GM13977 (cell line): ENCODE results near the gene HOXA11.
A peak's percentile ranks its signal among the peaks of the same experiment; 100 is the strongest.

ENCODE experiments used
- DNase-seq: peaks from one replicate; pipeline ENCODE4 v3.0.0; 2012; ENCODE audit warnings: low spot score
- in situ Hi-C: fragments of 300-500 bp; cut with MboI; formaldehyde crosslinking; loops from one replicate; pipeline ENCODE4 v1.12.0; 2022; ENCODE audit warnings: low sequenced_read_pairs, low pct_unique_long_range_greater_than_20kb, mixed read lengths, inconsistent platforms; ENCODE audit not compliant: unreplicated experiment
- TF ChIP-seq, protein P1 (sequence below): IDR thresholded peaks from 2 replicates; pipeline ENCODE4 v1.5.1; 2012; ENCODE audit warnings: mild to moderate bottlenecking, control low read depth; ENCODE audit not compliant: insufficient read depth; ENCODE audit errors: extremely low read depth, missing control alignments

The HOXA11 gene

DNA sequence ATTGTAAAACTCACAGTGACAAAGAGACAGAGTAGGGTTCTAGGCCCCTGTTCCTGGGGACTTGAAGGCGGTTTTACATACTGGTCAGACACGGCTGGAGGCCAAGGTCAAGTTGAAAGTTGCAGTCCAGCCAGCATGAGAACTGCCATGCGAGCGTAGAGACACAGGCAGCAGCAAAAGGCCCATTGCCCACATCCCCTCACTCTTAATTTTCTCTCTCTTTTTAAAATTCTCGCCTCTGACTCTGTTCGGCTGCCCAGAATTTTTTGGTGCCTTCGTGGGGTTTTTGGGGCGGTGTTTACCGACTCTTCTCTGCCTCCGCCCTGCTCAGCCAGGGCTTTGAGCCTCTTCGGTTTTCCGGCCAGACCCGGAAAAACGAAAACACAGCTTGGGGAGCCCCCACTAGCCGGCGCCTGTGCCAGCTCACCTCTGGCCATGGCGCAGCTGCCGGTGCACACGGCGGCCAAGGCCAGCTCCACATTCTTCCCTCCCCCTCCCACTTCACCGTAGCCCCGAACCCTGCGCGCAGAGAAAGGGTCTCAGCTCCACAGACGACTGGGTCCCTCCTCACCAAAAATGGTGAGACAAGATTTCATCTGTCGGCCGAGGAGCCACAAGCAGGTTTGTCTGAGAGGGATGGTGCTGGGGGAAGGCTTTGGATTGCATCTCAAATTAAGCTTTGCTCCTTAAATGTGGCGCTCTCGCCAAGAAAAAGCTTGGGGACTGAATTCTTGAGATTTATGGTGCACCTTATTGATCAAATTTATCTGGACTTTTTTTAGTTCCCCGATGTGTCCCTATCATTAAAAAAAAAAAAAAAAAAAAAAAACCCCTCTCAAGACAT, 17.2 kb upstream of the HOXA11 start:
- in situ Hi-C loops, result loop anchor here (10.0 kb wide), 1 partner anchor 723 kb away; no protein-coding TSS in a partner anchor

DNA sequence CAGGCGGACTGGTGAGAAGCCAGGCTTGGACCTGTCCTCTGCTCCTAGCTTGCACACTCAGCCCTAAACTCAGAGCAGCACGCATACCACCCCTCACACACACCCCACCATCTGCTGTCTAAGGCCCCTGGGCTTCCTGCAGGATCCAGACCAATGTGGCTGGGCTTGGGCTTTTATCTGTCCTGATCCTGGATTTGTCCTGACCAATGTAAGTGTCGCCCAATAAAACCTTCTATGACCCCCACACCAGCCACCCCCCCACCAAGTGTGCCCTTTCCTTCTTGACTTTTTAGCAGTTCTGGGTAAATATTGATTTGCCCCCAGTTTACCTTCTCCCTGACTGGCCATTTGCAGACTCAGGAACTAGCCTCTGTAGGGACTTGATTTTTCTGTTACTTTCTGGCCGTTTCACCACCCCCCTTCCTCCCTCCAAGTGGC, 16.6 kb upstream of the HOXA11 start:
- no peak for DNase-seq
- TF ChIP-seq, protein P1, sequence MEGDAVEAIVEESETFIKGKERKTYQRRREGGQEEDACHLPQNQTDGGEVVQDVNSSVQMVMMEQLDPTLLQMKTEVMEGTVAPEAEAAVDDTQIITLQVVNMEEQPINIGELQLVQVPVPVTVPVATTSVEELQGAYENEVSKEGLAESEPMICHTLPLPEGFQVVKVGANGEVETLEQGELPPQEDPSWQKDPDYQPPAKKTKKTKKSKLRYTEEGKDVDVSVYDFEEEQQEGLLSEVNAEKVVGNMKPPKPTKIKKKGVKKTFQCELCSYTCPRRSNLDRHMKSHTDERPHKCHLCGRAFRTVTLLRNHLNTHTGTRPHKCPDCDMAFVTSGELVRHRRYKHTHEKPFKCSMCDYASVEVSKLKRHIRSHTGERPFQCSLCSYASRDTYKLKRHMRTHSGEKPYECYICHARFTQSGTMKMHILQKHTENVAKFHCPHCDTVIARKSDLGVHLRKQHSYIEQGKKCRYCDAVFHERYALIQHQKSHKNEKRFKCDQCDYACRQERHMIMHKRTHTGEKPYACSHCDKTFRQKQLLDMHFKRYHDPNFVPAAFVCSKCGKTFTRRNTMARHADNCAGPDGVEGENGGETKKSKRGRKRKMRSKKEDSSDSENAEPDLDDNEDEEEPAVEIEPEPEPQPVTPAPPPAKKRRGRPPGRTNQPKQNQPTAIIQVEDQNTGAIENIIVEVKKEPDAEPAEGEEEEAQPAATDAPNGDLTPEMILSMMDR, result no peak
- in situ Hi-C loops, result loop anchor here (10.0 kb wide), 1 partner anchor 723 kb away; no protein-coding TSS in a partner anchor

More for the DNA sequence above, 17.2 kb upstream of the HOXA11 start:
- no peak for DNase-seq
- TF ChIP-seq, protein P1, result no peak

DNA sequence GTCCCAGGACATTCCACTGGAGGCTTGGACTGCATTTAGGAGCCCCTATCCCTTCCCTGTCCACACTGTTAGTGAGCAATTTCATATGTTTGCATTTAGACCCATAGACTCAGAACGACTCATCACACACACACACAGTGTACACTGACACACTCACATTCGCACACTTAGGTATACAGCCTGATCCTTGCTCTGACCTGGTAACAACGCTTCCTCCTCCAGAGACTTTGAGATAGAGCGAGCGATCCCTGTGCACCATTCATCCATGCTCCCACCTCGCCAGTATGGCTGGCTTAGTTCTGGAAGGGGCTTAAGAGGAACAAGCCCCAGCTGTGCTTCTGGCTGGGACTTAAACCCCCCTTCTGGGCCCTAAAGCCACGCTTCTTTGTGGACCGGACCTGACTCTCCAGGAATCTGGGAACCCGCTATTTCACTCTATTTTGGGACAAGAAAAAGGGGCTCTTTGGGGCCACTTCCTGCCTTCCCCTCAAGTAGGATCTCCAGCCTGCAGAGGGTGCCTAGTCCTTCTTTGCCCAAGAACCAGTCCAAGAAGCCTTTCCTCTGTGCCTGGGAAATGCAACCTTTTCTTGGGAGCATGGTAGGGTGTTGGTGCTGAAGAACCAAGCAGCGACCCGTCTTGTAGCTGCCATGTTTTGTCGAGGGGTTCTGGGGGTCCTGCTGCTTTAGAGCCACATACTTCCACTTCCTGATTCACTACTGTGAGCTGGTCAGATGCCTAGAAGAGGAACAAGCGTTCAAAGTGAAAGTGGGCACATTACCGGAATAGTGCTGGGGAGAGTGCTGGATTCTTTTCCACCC, 15.9 kb upstream of the HOXA11 start:
- in situ Hi-C loops, result loop anchor here (10.0 kb wide), 1 partner anchor 724 kb away; no protein-coding TSS in a partner anchor
- no peak for DNase-seq
- TF ChIP-seq, protein P1, result no peak

DNA sequence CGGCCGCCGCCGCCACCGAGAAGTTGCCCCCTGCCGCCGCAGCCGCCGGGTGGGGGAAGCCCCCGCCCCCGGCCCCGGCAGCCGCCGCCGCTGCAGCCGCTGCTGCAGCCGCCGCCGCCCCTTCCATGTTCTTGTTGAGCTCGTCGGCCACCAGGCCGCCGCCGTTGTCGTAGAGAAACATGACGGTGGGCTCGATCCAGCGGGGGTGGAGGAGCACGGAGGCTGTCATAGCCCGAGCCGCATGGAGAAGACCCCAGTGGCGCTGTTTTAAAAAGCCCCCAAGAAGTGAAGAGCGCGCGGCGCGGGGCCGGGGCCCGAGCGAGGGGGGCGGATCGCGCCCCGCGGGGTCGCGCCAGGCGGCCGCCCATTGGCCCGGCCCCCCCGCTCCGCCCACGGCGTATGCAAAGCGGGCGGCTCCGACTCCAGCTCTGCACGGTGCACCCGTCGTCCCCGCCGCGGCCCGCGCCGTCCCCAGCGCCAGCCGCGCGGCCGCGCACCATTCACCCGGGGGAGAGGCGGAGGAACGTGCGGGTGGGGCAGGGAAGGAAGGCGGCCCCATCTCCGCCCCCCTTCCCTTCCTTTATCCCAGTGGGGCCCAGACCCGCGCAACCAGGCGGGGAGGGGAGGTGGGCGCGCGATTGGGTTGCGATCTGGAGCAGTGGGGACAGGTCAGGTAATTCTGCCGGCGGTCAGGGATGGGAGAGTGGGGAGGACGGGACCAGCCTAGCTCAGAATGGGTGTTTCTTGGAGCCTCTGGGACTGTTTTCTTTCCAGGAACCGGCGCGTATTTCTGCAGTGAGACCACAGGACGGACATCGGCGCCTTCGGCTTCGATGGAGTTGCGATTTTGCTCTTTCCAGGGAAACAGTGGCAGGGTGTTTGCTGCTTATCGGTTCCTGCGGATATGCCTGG, 15.1 kb upstream of the HOXA11 start, which contains the start of gene HOXA13:
Gene HOXA13, minus strand, starts transcription at position 243 of the 912 bp plus-strand sequence. Its CDS starts 14 bp downstream, at position 229.
- DNase-seq, result peak; percentile 69
- in situ Hi-C loops, result loop anchor here (10.0 kb wide), 1 partner anchor 725 kb away; no protein-coding TSS in a partner anchor
- TF ChIP-seq, protein P1, result no peak

DNA sequence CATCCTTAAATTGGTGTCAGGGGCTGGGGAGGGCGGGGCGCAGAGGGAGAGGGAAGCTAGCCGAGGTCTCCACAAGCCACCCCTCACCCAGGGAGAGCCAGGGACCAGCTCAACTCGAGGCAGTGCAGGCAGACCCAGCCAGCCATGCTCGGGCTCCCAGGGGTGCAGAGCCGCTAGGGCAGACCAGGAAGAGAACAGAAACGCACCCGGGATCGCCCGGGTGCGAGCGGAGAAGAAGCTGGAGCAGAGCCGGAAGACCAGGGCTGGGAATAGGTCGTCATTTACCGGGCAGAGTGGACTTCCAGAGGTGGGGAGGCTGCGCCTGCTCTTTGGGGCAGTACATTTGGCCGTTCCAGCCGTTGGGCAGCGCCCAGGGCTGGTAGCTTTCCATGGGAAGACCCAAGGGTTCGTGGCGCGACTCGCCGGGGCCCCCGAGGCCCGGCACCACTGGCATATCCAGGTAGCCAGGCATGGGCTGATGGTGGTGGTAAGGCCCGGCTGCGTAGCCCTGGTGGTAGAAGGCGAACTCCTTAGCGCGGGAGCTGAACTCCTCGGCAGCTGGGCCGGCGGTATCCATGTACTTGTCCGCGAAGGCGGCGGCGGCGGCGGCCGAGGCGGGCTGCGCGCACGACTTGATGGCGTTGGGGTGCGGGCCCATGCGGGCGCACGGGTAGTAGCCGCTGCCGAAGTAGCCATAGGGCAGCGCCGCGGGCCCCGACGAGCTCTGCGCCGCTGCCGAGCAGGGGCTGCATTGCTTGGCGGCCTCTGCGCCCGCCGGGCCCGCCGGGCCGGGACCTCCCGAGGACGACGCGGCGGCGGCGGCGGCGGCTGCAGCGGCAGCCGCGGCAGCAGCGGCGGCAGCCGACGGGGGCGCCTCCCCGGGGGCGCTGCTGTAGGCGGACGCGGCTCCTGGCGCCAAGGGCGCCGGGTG, 14.1 kb upstream of the HOXA11 start:
- TF ChIP-seq, protein P1, result no peak
- in situ Hi-C loops, result no loop called here
- no peak for DNase-seq
